Neural cell (in vitro differentiated cells): ENCODE measurements around the gene NEDD1.

Experiments
- CTCF ChIP-seq: fragments of 450-650 bp; IDR thresholded peaks from 2 replicates; pipeline ENCODE4 v1.5.1; 2014; ENCODE audit warnings: antibody characterized with exemption, mild to moderate bottlenecking, moderate library complexity; ENCODE audit not compliant: poor library complexity, severe bottlenecking
- TAF1 ChIP-seq: IDR thresholded peaks from 2 replicates; pipeline ENCODE4 v1.6.1; 2012; ENCODE audit warnings: low read depth
- TF ChIP-seq, protein P1 (sequence below): IDR thresholded peaks from 2 replicates; pipeline ENCODE4 v1.6.1; 2012; ENCODE audit warnings: borderline replicate concordance

GRCh38 chr12:96986883-96987523 is 79.9 kb downstream of the NEDD1 start:
- TF ChIP-seq, protein P1, sequence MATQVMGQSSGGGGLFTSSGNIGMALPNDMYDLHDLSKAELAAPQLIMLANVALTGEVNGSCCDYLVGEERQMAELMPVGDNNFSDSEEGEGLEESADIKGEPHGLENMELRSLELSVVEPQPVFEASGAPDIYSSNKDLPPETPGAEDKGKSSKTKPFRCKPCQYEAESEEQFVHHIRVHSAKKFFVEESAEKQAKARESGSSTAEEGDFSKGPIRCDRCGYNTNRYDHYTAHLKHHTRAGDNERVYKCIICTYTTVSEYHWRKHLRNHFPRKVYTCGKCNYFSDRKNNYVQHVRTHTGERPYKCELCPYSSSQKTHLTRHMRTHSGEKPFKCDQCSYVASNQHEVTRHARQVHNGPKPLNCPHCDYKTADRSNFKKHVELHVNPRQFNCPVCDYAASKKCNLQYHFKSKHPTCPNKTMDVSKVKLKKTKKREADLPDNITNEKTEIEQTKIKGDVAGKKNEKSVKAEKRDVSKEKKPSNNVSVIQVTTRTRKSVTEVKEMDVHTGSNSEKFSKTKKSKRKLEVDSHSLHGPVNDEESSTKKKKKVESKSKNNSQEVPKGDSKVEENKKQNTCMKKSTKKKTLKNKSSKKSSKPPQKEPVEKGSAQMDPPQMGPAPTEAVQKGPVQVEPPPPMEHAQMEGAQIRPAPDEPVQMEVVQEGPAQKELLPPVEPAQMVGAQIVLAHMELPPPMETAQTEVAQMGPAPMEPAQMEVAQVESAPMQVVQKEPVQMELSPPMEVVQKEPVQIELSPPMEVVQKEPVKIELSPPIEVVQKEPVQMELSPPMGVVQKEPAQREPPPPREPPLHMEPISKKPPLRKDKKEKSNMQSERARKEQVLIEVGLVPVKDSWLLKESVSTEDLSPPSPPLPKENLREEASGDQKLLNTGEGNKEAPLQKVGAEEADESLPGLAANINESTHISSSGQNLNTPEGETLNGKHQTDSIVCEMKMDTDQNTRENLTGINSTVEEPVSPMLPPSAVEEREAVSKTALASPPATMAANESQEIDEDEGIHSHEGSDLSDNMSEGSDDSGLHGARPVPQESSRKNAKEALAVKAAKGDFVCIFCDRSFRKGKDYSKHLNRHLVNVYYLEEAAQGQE, result no peak
- TF ChIP-seq CTCF (peak; percentile 67), TAF1 (no peak)
